T-helper 2 cell treated with Interferon-gamma antibody and Interleukin-4, amounts not matched to agents 100 ng/mL and 5 ng/mL, for 36 hours (primary cell): ENCODE measurements around the gene CAPN5. TPM values are rescaled to one million over a fixed set of nuclear protein-coding genes. Genes with fewer than 3 reads are reported as not detected.

Experiments
- intact Hi-C: fragments of 100-400 bp; cut with micrococcal nuclease; formaldehyde crosslinking; loops from one replicate; pipeline ENCODE4 v1.15.1; 2023
- total RNA-seq: library from RNA; stranded (reverse); gene quantifications from 2 replicates; pipeline ENCODE4 v1.2.3, GENCODE V29; 2022

The CAPN5 gene
- total RNA-seq, 1 donor from 2014 or later = 0.80 TPM

DNA sequence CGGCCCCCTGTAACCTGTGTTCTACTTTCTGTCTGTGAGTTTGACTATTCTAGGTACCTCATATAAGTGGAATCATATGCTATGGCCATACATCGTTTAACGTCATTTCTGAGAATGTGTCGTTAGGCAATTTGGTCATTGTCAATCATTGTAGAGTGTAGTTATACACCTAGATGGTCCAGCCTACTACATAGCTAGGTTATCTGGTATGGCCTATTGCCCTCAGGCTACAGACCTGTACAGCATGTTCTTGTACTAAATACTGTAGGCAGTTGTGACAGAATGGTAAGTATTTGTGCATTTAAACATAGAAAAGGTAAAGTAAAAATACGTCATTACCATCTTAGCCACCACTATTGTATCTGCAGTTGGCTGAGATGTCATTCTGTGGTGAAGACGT is 96.5 kb downstream of the CAPN5 start:
- intact Hi-C loops = no loop called here

DNA sequence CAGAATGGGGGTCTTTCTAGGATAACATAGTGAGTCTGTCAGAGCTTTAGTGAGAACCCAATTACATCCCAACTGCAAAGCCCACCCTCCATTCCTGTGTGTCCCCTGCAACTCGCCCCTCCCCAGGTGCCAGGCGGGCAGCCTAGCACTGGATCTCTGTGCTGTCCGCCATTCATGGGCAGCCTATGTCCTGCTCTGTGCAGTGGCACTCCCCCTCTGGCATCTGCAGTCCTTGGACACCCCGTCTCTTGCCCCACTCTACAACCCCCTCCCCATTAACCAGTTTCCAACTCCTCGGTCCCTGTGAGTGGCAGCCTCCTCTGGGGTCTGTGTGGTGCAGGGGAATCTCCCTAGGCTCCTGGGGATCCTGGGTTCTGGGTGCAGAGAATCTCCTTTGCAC is 98.3 kb downstream of the CAPN5 start:
- intact Hi-C loops = no loop called here

DNA sequence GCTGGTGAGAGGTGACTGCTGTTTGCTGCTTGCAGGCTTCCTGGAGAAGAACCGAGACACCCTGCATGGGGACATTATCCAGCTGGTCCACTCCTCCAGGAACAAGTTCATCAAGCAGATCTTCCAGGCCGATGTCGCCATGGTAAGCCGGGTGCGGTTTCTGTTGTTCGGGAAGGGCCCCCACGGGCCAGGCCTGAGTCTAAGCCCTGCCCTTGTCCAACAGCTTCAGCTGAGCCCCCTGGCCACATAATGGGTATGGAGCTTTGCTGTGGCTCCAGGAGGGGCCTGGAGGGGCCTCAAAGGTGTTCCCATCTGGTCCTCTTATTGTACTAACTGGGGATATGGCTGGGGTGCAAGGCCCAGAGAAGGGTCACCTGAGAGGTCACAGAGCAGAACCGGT is 99.2 kb downstream of the CAPN5 start:
- intact Hi-C loops = no loop called here

- intact Hi-C loops = no loop called here
Measured at GRCh38 chr11:77167111-77167626, 100.4 kb downstream of the CAPN5 start.

- intact Hi-C loops = no loop called here
Measured at GRCh38 chr11:77167791-77168190, 101.0 kb downstream of the CAPN5 start.

DNA sequence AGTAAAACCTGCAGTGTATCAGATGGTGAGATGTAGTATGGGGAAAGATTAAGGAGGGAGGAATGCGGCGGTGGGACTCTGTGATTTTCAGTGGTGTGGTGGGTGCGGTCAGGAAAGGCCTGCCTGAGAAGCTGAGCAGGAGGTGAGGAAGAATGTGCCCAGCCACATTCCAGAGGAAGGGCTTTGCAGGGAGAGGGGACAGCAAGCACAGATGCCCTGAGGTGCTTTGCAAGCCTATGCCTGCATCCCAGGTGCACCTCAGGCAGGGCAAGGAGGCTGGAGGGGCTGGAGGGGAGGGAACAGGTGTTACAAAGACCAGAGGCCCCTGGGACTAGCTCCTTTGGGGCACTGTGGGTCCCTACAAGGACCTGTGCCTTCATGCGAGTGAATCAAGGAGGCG is 103.3 kb downstream of the CAPN5 start:
- intact Hi-C loops = no loop called here

DNA sequence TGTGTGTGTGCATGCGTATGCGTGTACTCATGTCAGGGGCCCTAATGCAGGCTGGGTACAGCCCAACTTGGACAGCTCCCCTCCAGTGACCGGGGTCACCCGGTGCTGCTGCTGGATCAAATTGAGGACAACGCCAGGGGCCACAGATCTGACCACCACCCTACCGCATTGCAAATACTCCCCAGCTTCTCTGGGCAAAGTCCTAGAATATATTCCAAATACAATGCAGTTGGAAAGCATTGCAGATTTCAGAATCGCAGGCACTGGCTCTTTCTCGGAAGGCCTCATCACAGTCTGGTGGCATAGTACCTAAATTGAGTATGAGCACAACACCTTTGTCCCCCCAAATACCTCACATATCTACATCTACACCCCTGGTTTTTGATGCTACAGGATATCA is 104.5 kb downstream of the CAPN5 start:
- intact Hi-C loops = no loop called here

GRCh38 chr11:77171885-77172665 is 105.3 kb downstream of the CAPN5 start:
- intact Hi-C loops = no loop called here

- intact Hi-C loops = no loop called here
Measured at GRCh38 chr11:77172666-77172982, 105.9 kb downstream of the CAPN5 start.

DNA sequence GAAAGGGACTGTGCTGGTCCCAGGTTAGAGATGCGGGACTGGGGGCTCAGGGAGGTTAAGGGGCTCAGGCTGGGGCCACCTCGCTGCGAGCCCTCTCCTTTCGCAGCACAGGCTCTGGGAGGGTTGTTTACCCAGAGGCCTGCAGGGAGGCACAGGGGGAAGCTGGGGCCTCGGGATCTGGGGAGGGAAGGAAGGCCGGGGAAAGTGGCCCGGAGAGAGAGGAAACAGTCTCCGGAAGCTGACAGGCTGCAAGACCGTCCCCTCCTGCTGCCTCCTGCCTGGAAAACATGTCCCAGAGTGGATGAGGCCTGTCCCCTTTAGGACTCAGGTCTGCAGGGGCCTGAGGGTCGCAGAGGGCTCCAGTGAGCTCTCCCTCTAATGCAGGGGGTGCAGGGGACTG is 106.7 kb downstream of the CAPN5 start:
- intact Hi-C loops = no loop called here

DNA sequence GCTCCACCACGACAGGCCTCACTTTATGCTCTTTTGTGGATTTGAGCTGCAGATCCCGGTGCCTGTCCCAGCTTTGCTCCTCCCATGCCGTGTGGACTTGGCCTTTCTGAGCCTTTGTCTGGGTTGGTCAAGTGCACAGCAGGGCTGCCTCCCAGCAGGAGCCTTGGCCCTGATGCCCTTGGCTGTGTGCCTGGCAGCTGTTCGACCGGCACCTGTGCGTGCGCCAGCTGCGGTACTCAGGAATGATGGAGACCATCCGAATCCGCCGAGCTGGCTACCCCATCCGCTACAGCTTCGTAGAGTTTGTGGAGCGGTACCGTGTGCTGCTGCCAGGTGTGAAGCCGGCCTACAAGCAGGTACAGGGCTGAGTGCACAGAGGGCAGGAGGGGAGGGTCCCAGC is 107.8 kb downstream of the CAPN5 start:
- intact Hi-C loops = no loop called here

DNA sequence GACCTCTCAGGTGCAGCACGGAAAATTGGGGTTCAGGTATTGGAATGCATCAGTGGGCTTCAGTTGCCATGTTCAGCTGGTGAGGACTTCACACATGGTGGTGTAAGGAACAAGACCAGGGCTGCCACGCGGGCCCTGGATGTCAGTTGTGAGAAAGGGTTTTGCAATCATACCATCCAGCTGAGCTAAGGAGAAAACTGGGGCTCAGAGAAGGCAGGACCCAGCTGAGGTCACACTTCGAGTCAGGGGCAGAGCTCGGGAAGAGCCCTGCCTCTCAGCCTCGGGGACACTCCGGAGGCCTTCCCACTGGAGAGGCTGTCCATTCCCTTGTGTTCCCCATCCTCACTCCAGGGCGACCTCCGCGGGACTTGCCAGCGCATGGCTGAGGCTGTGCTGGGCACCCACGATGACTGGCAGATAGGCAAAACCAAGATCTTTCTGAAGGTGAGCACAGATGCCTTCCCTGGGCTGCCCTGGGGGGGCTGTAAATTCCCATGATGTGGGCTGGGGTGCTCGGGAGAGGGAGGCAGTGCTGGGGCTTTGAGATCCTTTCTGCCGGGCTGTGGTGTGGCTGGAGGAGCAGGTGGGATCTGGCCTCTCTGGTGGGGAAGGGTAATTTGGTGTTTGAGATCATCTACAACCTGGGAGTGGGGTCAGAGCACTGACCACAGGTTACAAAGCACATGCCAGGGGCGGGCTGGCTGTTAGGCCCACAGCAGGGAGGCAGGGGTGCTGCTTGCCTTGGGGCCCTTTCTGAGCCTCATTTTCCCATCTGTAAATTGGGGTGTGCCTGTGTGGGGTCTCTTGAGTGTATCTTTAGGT is 108.5 kb downstream of the CAPN5 start:
- intact Hi-C loops = no loop called here

Other genes with a start within 250 kb of the CAPN5 start
- 17.5 and 18.1 TPM in 2 replicates for gene ACER3, start 206.1 kb upstream of the CAPN5 start, total RNA-seq
- not detected in 2 replicates for gene B3GNT6, start 32.6 kb upstream of the CAPN5 start, total RNA-seq
- not detected in 2 replicates for gene OMP, start 35.9 kb downstream of the CAPN5 start, total RNA-seq
- 0.07 and 0.23 TPM in 2 replicates for gene MYO7A, start 61.3 kb downstream of the CAPN5 start, total RNA-seq
- not detected in 2 replicates for gene GDPD4, start 234.7 kb downstream of the CAPN5 start, total RNA-seq